GM23248 (cell line): Measurements from ENCODE around the gene MRPL36.

Experiments
- EZH2 ChIP-seq: fragments of 200-600 bp; sonication (generic); IDR thresholded peaks from 2 replicates; pipeline ENCODE4 v1.6.1; 2018; ENCODE audit warnings: antibody characterized with exemption, mild to moderate bottlenecking; ENCODE audit not compliant: insufficient read depth, poor library complexity, severe bottlenecking
- EZH2phosphoT487 ChIP-seq: fragments of 200-600 bp; sonication (generic); IDR thresholded peaks from 2 replicates; pipeline ENCODE4 v1.6.1; 2018; ENCODE audit warnings: antibody characterized with exemption, moderate library complexity, mild to moderate bottlenecking, low read depth; ENCODE audit not compliant: insufficient read depth

- no peak for TF ChIP-seq EZH2
- TF ChIP-seq EZH2phosphoT487, result no peak
These were observed 37.5 kb upstream of the MRPL36 start for GRCh38 chr5:1836891-1837880.
